ENCODE measurements around the gene CETN1. TPM values are rescaled to one million over a fixed set of nuclear protein-coding genes. Genes with fewer than 3 reads are reported as not detected.
A peak's percentile ranks its signal among the peaks of the same experiment; 100 is the strongest.

Gene CETN1
- total RNA-seq, 4 donors from 2014 or later, result not detected

DNA sequence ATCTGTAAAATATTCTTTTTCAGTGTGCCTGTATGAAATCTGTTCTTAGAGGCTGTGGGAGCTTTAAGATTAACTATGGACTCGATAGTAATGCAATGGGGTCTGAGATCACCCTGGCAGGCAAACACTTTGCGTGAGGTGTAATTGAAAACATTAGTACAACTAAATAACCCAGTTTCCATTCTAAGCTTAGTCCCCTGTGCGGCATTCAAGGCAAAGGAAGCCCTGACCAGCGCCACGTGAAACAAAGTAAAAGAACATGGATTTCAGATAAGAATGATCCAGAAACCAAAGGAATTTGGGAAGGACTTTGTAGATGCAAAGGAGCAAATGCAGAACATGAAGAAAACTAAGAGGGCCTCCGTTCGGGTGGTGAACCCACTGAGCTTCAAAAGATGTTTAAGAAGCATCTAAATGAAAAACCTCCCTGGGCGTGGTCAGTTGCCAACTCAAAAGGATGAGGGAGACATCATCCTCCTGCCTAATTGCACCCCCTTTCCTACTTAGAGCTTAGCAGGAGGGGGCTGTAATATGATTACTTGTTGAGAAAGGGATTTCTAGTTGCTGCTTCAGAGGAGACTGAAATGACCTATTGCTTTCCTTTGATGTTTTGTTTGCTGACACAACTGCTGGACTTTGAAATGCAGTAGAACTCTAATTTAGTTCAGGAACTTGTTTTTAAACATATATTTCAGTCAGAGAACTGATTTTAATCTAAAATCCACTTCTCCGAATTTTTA lies 7.9 kb upstream of the CETN1 start:
- Histone ChIP-seq H3K4me3 (no peak overlapping the region), H3K9me3 (no peaks in the 10 kb centered on the region), H3K27me3 (no peaks in the 10 kb centered on the region), H3K4me1 (peaks cover 0 to 18% (median 13%) of the 10 kb centered on the region in 4 donors), H3K27ac (replicated peaks in 1 of 4) (no peak overlapping the region), H3K36me3 (no peaks in the 10 kb centered on the region)
- intact Hi-C loops (cut with DNase I), result loop anchor here (10.0 kb wide), 1 partner anchor 47 kb away; no protein-coding TSS in a partner anchor
- 87% methylated on average over 9 of the region's 9 CpGs for WGBS
- TF ChIP-seq POLR2A (IDR thresholded peaks at IDR 0.05; ENCODE audit: low read depth) (no peak), EP300 (IDR thresholded peaks at IDR 0.05) (no peak), POLR2AphosphoS5 (IDR thresholded peaks at IDR 0.05) (no peak)
- TF ChIP-seq, protein P1, sequence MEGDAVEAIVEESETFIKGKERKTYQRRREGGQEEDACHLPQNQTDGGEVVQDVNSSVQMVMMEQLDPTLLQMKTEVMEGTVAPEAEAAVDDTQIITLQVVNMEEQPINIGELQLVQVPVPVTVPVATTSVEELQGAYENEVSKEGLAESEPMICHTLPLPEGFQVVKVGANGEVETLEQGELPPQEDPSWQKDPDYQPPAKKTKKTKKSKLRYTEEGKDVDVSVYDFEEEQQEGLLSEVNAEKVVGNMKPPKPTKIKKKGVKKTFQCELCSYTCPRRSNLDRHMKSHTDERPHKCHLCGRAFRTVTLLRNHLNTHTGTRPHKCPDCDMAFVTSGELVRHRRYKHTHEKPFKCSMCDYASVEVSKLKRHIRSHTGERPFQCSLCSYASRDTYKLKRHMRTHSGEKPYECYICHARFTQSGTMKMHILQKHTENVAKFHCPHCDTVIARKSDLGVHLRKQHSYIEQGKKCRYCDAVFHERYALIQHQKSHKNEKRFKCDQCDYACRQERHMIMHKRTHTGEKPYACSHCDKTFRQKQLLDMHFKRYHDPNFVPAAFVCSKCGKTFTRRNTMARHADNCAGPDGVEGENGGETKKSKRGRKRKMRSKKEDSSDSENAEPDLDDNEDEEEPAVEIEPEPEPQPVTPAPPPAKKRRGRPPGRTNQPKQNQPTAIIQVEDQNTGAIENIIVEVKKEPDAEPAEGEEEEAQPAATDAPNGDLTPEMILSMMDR (IDR thresholded peaks at IDR 0.05), result no peak
- DNase-seq (ENCODE audit: extremely low spot score), result no peak

GRCh38 chr18:572831-573289 lies 7.3 kb upstream of the CETN1 start:
- Histone ChIP-seq H3K4me3 (no peak overlapping the region), H3K4me1 (peaks cover 0 to 22% (median 15%) of the 10 kb centered on the region in 4 donors), H3K27me3 (no peaks in the 10 kb centered on the region), H3K36me3 (no peaks in the 10 kb centered on the region), H3K27ac (replicated peaks in 1 of 4) (no peak overlapping the region), H3K9me3 (no peaks in the 10 kb centered on the region)
- TF ChIP-seq POLR2A (IDR thresholded peaks at IDR 0.05; ENCODE audit: low read depth) (no peak), EP300 (IDR thresholded peaks at IDR 0.05) (no peak), POLR2AphosphoS5 (IDR thresholded peaks at IDR 0.05) (no peak)
- TF ChIP-seq, protein P1 (IDR thresholded peaks at IDR 0.05), result no peak
- intact Hi-C loops (cut with DNase I), result loop anchor here (10.0 kb wide), 1 partner anchor 48 kb away; no protein-coding TSS in a partner anchor
- DNase-seq (ENCODE audit: extremely low spot score), result peak; percentile 55

DNA sequence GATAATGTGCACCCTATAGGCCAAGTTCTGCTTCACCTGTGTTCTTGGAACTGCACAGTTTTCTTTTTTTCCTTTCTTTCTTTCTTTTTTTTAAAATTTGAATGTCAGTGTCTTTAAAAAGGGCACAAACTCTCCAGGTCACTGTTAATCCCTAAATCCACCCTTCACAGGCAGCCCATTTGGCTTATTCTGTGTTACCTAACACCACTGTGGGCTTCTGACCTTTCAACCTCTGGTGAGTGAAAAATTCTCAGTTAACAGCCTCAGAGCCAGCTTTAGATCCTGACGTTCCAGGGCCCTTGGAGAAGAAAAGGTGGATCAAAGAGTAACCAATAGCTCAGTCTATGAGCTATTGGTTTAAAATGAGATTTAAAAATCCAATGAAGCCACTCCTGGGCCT lies 6.8 kb upstream of the CETN1 start:
- no peak overlapping the region for H3K27ac ChIP-seq (replicated peaks in 1 of 4)
- H3K9me3 ChIP-seq, result no peaks in the 10 kb centered on the region
- no peak for TF ChIP-seq POLR2A (IDR thresholded peaks at IDR 0.05; ENCODE audit: low read depth)
- TF ChIP-seq EP300 (IDR thresholded peaks at IDR 0.05), result no peak
- no peak for TF ChIP-seq POLR2AphosphoS5 (IDR thresholded peaks at IDR 0.05)
- TF ChIP-seq, protein P1 (IDR thresholded peaks at IDR 0.05), result no peak
- DNase-seq (ENCODE audit: extremely low spot score), result peak; percentile 39
- H3K27me3 ChIP-seq, result no peaks in the 10 kb centered on the region
- H3K4me3 ChIP-seq, result no peak overlapping the region
- intact Hi-C loops (cut with DNase I), result loop anchor here (10.0 kb wide), 1 partner anchor 49 kb away; no protein-coding TSS in a partner anchor
- no peaks in the 10 kb centered on the region for H3K36me3 ChIP-seq
- peaks cover 0 to 25% (median 17%) of the 10 kb centered on the region in 4 donors for H3K4me1 ChIP-seq
- WGBS, result 86% methylated on average over 1 of the region's 1 CpG

GRCh38 chr18:574149-574860 lies 5.9 kb upstream of the CETN1 start:
- Histone ChIP-seq H3K36me3 (no peaks in the 10 kb centered on the region), H3K4me1 (peaks cover 0 to 25% (median 17%) of the 10 kb centered on the region in 4 donors), H3K9me3 (no peaks in the 10 kb centered on the region), H3K27me3 (no peaks in the 10 kb centered on the region), H3K27ac (replicated peaks in 1 of 4) (no peak overlapping the region), H3K4me3 (no peak overlapping the region)
- WGBS, result 53% methylated on average over 4 of the region's 4 CpGs
- DNase-seq (ENCODE audit: extremely low spot score), result no peak
- TF ChIP-seq POLR2AphosphoS5 (IDR thresholded peaks at IDR 0.05) (no peak), EP300 (IDR thresholded peaks at IDR 0.05) (no peak), POLR2A (IDR thresholded peaks at IDR 0.05; ENCODE audit: low read depth) (no peak)
- TF ChIP-seq, protein P1 (IDR thresholded peaks at IDR 0.05), result no peak
- intact Hi-C loops (cut with DNase I), result loop anchor here (10.0 kb wide), 1 partner anchor 50 kb away; no protein-coding TSS in a partner anchor

Data from esophagus muscularis mucosa (tissue), 4 donors.